Psoas muscle (tissue), 8 donors: ENCODE results near the gene CERS3. TPM values are rescaled to one million over a fixed set of nuclear protein-coding genes. Genes with fewer than 3 reads are reported as not detected.

Experiments used
- ATAC-seq, 4 donors: fragments of 200-7000 bp; cut with Tn5 transposase; one replicate each; pipeline ENCODE4 v1.9.1; 2020; ENCODE audit warnings: moderate library complexity in 3 of 4, mild to moderate bottlenecking in 2 of 4
- DNase-seq, 2 donors: peaks; one replicate each; pipeline ENCODE4 v3.0.0-alpha.2; 2020
- H3K27ac ChIP-seq: fragments of 200-600 bp; one replicate; pipeline ENCODE4 v1.8.0; 2022
- H3K27me3 ChIP-seq, 3 donors: fragments of 200-600 bp in 1 of 3; one replicate each; pipeline versions ENCODE4 v1.6.1 to v1.8.0; 2013 to 2022; ENCODE audit warnings: low read length in 2 of 3, mild to moderate bottlenecking in 2 of 3, moderate library complexity in 1 of 3; ENCODE audit not compliant: insufficient read depth in 3 of 3
- H3K36me3 ChIP-seq, 2 donors: fragments of 200-600 bp in 1 of 2; one replicate each; pipeline versions ENCODE4 v1.6.1 to v1.8.0; 2013 to 2022; ENCODE audit warnings: low read depth in 1 of 2, mild to moderate bottlenecking in 1 of 2, moderate library complexity in 1 of 2; ENCODE audit not compliant: insufficient read depth in 1 of 2
- H3K4me1 ChIP-seq: fragments of 200-600 bp; one replicate; pipeline ENCODE4 v1.8.0; 2022
- H3K4me3 ChIP-seq: fragments of 200-600 bp; one replicate; pipeline ENCODE4 v1.8.0; 2022; ENCODE audit warnings: mild to moderate bottlenecking
- H3K9me3 ChIP-seq: fragments of 200-600 bp; one replicate; pipeline ENCODE4 v1.8.0; 2022
- CTCF ChIP-seq: fragments of 200-600 bp; IDR thresholded peaks from one replicate; pipeline ENCODE4 v1.8.0; 2022; ENCODE audit warnings: antibody characterized with exemption
- whole genome bisulfite sequencing, 3 donors: extraction: QIAGEN DNeasy Blood & Tissue Kit; methylation state at CpG; one replicate each; pipeline versions ENCODE4 v1.1.6 to v1.1.7; 2013; 5-methylcytosine and 5-hydroxymethylcytosine counted together
- intact Hi-C, 2 donors: fragments of 100-400 bp; cut with DNase I; formaldehyde crosslinking; loops; one replicate each; pipeline versions ENCODE4 v1.11.0 to v1.14.2; 2022
- polyA plus RNA-seq, 3 donors: library from polyadenylated mRNA; stranded (reverse); fragments of 200-250 nt; gene quantifications; one replicate each; pipeline ENCODE4 v1.2.3, GENCODE V29; 2013
- total RNA-seq, 4 donors: library from RNA; stranded (reverse); fragmentation: NEBNext Ultra II Directional in 2 of 4; extraction: Animal tissue kit (Norgen Biotek cat#: 25700) in 2 of 4; gene quantifications; one replicate each; pipeline versions ENCODE4 v1.2.1 to v1.2.4, GENCODE V29; 2021 to 2023
- donor health status: healthy with polysubstance abuse.
- donor health status: DM: no; HTN: no; CAD: no; lungs with moderate emphysema.
- donor health status: Bipolar disorder and iron deficiency.
- donor health status: healthy.
- donor health status: DM: yes; HTN: yes; CAD: no.
- donor health status: DM: no; HTN: no; CAD: no.
- donor health status: DM: no; HTN: no; CAD: no.
- donor health status: DM: yes; HTN: yes; CAD: no.

CERS3 gene
- total and polyA plus RNA-seq, 7 donors, result 0.05 to 0.49 (median 0.15) TPM; not detected in 2

- TF ChIP-seq CTCF, result no peak
- ATAC-seq (peak; percentile 81 to 89 (median 84)), DNase-seq (peak; percentile 48 to 86)
- no peak overlapping the region for H3K4me3 ChIP-seq
- H3K9me3 ChIP-seq, result no peaks in the 10 kb centered on the region
- intact Hi-C loops, result no loop called here
- H3K36me3 ChIP-seq, result no peaks in the 10 kb centered on the region
- H3K27ac ChIP-seq, result peak overlapping the region; percentile 43
- WGBS, 3 donors, result 43 to 50% (median 45%) methylated on average over 8 of the region's 8 CpGs
- no peaks in the 10 kb centered on the region for H3K27me3 ChIP-seq
- peaks cover 21% of the 10 kb centered on the region for H3K4me1 ChIP-seq
Measured at GRCh38 chr15:100429116-100429728, 99.5 kb downstream of the CERS3 start.

- TF ChIP-seq CTCF, result no peak
- no peak overlapping the region for H3K27ac ChIP-seq
- intact Hi-C loops, result no loop called here
- peak; percentile 67 to 94 (median 80) for ATAC-seq
- WGBS, 3 donors, result 18 to 30% (median 21%) methylated on average over 10 of the region's 10 CpGs
- peaks cover 12% of the 10 kb centered on the region for H3K4me1 ChIP-seq
- no peaks in the 10 kb centered on the region for H3K9me3 ChIP-seq
- no peaks in the 10 kb centered on the region for H3K27me3 ChIP-seq
- peak in 1 of 2 donors; percentile 83 for DNase-seq
- no peak overlapping the region for H3K4me3 ChIP-seq
- no peaks in the 10 kb centered on the region for H3K36me3 ChIP-seq
Measured at GRCh38 chr15:100426937-100427336, 101.8 kb downstream of the CERS3 start.

GRCh38 chr15:100405179-100405578 is 123.6 kb downstream of the CERS3 start:
- H3K4me3 ChIP-seq, result no peak overlapping the region
- intact Hi-C loops, result no loop called here
- ATAC-seq (no peak), DNase-seq (no peak)
- H3K36me3 ChIP-seq, result no peaks in the 10 kb centered on the region
- no peaks in the 10 kb centered on the region for H3K27me3 ChIP-seq
- H3K9me3 ChIP-seq, result peaks cover 3% of the 10 kb centered on the region
- no peaks in the 10 kb centered on the region for H3K4me1 ChIP-seq
- WGBS, 3 donors, result 95 to 100% (median 97%) methylated on average over 1 of the region's 1 CpG
- no peak overlapping the region for H3K27ac ChIP-seq
- no peak for TF ChIP-seq CTCF

- WGBS, 3 donors, result 65 to 79% (median 77%) methylated on average over 6 of the region's 6 CpGs
- ATAC-seq, result no peak
- intact Hi-C loops, result no loop called here
Measured at GRCh38 chr15:100400996-100401395, 127.8 kb downstream of the CERS3 start.

More at GRCh38 chr15:100400996-100401395, 127.8 kb downstream of the CERS3 start:
- no peak overlapping the region for H3K27ac ChIP-seq
- no peak overlapping the region for H3K4me3 ChIP-seq
- no peak for TF ChIP-seq CTCF
- H3K36me3 ChIP-seq, result no peaks in the 10 kb centered on the region
- DNase-seq, result no peak
- H3K27me3 ChIP-seq, result no peaks in the 10 kb centered on the region
- H3K4me1 ChIP-seq, result no peaks in the 10 kb centered on the region
- peaks cover 3% of the 10 kb centered on the region for H3K9me3 ChIP-seq
